ENCODE results near the gene TFAP2E.

The TFAP2E gene

DNA sequence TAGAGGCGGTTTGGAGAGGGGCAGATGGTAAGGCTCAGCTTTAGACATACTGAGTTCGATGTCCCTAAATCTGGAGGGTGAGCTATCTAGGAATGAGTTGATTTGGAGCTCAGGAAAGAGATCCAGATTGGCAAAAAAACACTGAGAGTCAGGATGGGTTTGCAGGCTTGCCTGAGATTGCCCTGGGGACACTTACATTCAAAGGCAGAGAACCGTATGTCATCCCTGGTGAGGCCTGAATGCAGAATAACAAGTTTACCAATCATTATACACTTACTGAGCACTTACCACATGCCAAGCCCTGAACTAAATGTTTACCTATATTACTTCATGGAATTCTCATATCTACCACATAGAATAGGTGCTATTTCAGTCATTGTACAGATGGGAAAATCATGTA, 27.5 kb downstream of the TFAP2E start:
- TF ChIP-seq, protein P1, sequence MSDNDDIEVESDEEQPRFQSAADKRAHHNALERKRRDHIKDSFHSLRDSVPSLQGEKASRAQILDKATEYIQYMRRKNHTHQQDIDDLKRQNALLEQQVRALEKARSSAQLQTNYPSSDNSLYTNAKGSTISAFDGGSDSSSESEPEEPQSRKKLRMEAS (IDR thresholded peaks at IDR 0.05) = no peak
- no peak for TF ChIP-seq CEBPB (IDR thresholded peaks at IDR 0.05)
- TF ChIP-seq CREB1 (IDR thresholded peaks at IDR 0.05; ENCODE audit: low read depth) = no peak
- TF ChIP-seq, protein P2, sequence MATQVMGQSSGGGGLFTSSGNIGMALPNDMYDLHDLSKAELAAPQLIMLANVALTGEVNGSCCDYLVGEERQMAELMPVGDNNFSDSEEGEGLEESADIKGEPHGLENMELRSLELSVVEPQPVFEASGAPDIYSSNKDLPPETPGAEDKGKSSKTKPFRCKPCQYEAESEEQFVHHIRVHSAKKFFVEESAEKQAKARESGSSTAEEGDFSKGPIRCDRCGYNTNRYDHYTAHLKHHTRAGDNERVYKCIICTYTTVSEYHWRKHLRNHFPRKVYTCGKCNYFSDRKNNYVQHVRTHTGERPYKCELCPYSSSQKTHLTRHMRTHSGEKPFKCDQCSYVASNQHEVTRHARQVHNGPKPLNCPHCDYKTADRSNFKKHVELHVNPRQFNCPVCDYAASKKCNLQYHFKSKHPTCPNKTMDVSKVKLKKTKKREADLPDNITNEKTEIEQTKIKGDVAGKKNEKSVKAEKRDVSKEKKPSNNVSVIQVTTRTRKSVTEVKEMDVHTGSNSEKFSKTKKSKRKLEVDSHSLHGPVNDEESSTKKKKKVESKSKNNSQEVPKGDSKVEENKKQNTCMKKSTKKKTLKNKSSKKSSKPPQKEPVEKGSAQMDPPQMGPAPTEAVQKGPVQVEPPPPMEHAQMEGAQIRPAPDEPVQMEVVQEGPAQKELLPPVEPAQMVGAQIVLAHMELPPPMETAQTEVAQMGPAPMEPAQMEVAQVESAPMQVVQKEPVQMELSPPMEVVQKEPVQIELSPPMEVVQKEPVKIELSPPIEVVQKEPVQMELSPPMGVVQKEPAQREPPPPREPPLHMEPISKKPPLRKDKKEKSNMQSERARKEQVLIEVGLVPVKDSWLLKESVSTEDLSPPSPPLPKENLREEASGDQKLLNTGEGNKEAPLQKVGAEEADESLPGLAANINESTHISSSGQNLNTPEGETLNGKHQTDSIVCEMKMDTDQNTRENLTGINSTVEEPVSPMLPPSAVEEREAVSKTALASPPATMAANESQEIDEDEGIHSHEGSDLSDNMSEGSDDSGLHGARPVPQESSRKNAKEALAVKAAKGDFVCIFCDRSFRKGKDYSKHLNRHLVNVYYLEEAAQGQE (IDR thresholded peaks at IDR 0.05; ENCODE audit: low read depth) = no peak
- TF ChIP-seq EGR1 (IDR thresholded peaks at IDR 0.05) = no peak
- TF ChIP-seq TAF1 (IDR thresholded peaks at IDR 0.05; ENCODE audit: low read depth) = no peak
- no peak for TF ChIP-seq FOXM1 (IDR thresholded peaks at IDR 0.05; ENCODE audit: borderline replicate concordance, low read depth)
- TF ChIP-seq TCF12 (IDR thresholded peaks at IDR 0.05; ENCODE audit: low read depth) = no peak
- no peak for TF ChIP-seq NFIC (IDR thresholded peaks at IDR 0.05)
- no peak for TF ChIP-seq YY1 (IDR thresholded peaks at IDR 0.05; ENCODE audit: low read depth)
- no peak for TF ChIP-seq ZBTB7A (IDR thresholded peaks at IDR 0.05; ENCODE audit: low read depth)
- TF ChIP-seq, protein P3, sequence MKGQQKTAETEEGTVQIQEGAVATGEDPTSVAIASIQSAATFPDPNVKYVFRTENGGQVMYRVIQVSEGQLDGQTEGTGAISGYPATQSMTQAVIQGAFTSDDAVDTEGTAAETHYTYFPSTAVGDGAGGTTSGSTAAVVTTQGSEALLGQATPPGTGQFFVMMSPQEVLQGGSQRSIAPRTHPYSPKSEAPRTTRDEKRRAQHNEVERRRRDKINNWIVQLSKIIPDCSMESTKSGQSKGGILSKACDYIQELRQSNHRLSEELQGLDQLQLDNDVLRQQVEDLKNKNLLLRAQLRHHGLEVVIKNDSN (IDR thresholded peaks at IDR 0.05) = no peak
- TF ChIP-seq TEAD4 (IDR thresholded peaks at IDR 0.05) = no peak

DNA sequence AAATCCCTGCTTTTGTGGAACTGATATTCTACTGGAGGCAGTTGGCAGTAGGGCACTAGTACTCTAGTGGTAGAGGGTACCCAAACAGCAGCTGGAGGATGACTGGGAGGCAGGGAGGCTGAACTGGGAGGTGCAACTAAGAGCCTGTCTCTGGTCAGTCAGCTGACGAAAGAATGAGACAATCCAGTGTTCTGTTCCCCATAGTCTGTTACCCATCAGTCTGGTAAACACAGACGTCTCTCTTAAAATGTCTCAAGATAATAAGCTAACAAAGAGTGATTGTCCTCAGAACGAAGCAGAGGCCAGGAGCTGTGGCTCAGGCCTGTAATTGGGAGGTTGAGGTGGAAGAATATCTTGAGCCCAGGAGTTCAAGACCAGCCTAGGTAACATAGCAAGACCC, 30.4 kb downstream of the TFAP2E start:
- TF ChIP-seq NFIC (IDR thresholded peaks at IDR 0.05) (no peak), EP300 (IDR thresholded peaks at IDR 0.05; ENCODE audit: borderline replicate concordance) (no peak), TEAD4 (IDR thresholded peaks at IDR 0.05) (no peak), CEBPB (IDR thresholded peaks at IDR 0.05) (no peak), EGR1 (IDR thresholded peaks at IDR 0.05) (no peak), CREB1 (IDR thresholded peaks at IDR 0.05; ENCODE audit: low read depth) (no peak), TCF12 (IDR thresholded peaks at IDR 0.05; ENCODE audit: low read depth) (no peak), ZBTB7A (IDR thresholded peaks at IDR 0.05; ENCODE audit: low read depth) (no peak), TAF1 (IDR thresholded peaks at IDR 0.05; ENCODE audit: low read depth) (no peak), RAD21 (IDR thresholded peaks at IDR 0.05; ENCODE audit: low read depth) (no peak), YY1 (IDR thresholded peaks at IDR 0.05; ENCODE audit: low read depth) (no peak)
- TF ChIP-seq, protein P2 (IDR thresholded peaks at IDR 0.05; ENCODE audit: low read depth) = no peak
- TF ChIP-seq, protein P3 (IDR thresholded peaks at IDR 0.05) = no peak
- TF ChIP-seq, protein P1 (IDR thresholded peaks at IDR 0.05) = no peak

DNA sequence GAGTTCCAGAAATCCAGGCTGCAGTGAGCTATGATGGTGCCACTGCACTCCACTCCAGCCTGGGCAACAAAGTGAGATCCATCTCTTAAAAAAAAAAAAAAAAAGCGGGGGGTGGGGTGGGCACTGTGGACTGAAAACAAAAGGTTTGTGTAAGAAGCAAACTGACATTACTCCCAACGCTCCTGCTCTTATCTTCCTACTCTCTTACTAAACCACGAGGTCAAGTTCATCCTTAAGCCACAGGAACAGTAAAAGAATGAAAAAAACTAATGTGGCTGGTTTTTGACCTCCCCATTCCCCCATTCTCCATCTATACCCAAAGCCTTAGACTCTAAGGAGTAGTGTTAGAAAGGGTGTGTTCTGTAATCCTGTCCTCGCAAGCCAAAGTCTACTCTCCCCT, 30.8 kb downstream of the TFAP2E start:
- TF ChIP-seq, protein P1 (IDR thresholded peaks at IDR 0.05) = no peak
- no peak for TF ChIP-seq NFIC (IDR thresholded peaks at IDR 0.05)
- TF ChIP-seq CEBPB (IDR thresholded peaks at IDR 0.05) = no peak
- no peak for TF ChIP-seq EP300 (IDR thresholded peaks at IDR 0.05; ENCODE audit: borderline replicate concordance)
- TF ChIP-seq TCF12 (IDR thresholded peaks at IDR 0.05; ENCODE audit: low read depth) = no peak
- no peak for TF ChIP-seq ZBTB7A (IDR thresholded peaks at IDR 0.05; ENCODE audit: low read depth)
- no peak for TF ChIP-seq FOXM1 (IDR thresholded peaks at IDR 0.05; ENCODE audit: borderline replicate concordance, low read depth)
- no peak for TF ChIP-seq TEAD4 (IDR thresholded peaks at IDR 0.05)

DNA sequence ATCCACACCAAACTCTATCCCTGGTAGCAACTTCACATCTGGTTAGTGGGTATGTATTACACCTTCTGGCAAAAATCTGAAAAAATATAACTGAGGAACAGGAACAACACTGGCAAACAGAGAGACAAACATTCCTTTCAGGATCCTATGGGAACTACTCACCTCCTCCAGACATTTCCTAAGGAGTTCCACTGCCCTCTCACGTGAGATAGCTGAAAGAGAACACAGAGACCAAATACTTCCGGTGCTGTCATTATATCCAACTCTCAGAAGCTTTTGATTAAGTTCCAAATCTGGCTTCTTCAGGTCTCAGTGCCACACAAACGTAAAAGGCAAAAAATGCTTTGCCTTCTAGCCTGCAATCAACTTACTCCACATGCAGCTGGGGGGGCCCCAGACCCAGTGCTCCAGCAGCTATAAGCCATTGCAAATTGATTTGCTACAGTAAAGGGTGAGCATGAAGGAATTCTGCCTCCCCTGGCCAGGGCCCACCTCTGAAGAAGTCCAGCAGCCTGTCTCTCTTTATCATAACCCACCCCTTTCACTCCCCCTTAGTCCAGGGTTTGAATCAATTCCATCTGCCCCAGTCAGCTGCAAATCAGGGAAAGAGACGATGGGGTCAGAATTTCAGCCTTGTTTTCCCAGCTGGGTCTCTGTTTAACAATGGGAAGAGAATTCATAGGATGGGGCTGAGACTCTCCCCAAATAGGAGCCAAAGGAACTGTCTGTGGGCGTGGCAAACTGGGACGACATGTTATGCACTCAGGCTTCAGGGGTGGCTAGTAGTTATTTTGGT, 32.2 kb downstream of the TFAP2E start:
- TF ChIP-seq RAD21 (IDR thresholded peaks at IDR 0.05; ENCODE audit: low read depth) = no peak
- no peak for TF ChIP-seq TAF1 (IDR thresholded peaks at IDR 0.05; ENCODE audit: low read depth)
- TF ChIP-seq TEAD4 (IDR thresholded peaks at IDR 0.05) = no peak
- no peak for TF ChIP-seq ZBTB7A (IDR thresholded peaks at IDR 0.05; ENCODE audit: low read depth)
- no peak for TF ChIP-seq FOXM1 (IDR thresholded peaks at IDR 0.05; ENCODE audit: borderline replicate concordance, low read depth)
- TF ChIP-seq YY1 (IDR thresholded peaks at IDR 0.05; ENCODE audit: low read depth) = no peak
- no peak for TF ChIP-seq TCF12 (IDR thresholded peaks at IDR 0.05; ENCODE audit: low read depth)
- TF ChIP-seq EP300 (IDR thresholded peaks at IDR 0.05; ENCODE audit: borderline replicate concordance) = no peak
- TF ChIP-seq, protein P3 (IDR thresholded peaks at IDR 0.05) = no peak
- no peak for TF ChIP-seq CEBPB (IDR thresholded peaks at IDR 0.05)
- TF ChIP-seq EGR1 (IDR thresholded peaks at IDR 0.05) = no peak
- TF ChIP-seq, protein P1 (IDR thresholded peaks at IDR 0.05) = no peak
- TF ChIP-seq NFIC (IDR thresholded peaks at IDR 0.05) = no peak
- no peak for TF ChIP-seq CREB1 (IDR thresholded peaks at IDR 0.05; ENCODE audit: low read depth)
- TF ChIP-seq, protein P2 (IDR thresholded peaks at IDR 0.05; ENCODE audit: low read depth) = no peak

All from Ishikawa (cell line).